GM18909 (cell line): ENCODE results near the gene ZNF91.
"Not testable (repeated sequence)": the region's sequence is repeated elsewhere in the genome, so short reads cannot be mapped to it uniquely, and the experiment has no call there.

Experiments
- ATAC-seq: cut with Tn5 transposase; IDR thresholded peaks from one replicate; pipeline ENCODE4 v1.9.1; 2021; ENCODE audit warnings: mild to moderate bottlenecking; ENCODE audit not compliant: unreplicated experiment, poor library complexity

ZNF91 gene

DNA sequence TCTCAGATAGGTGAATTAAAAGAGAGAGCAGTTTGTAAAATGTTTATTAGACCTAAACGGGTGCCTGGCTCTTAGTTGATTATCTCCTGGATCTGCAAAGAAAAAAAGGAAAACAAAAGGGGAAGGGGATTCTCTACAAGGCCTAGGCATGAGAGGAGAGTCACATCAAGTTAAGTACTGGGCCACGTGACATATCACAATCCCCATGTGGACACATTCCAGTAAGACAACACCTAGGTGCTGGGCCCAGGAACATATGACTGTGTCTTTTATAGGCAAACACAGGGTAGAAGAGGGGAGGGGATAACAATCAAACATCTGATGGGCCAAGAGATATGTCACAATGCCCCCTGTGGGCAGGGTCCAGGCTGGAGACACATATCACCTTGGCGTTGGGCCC lies 4.2 kb upstream of the ZNF91 start:
- no peak for ATAC-seq

DNA sequence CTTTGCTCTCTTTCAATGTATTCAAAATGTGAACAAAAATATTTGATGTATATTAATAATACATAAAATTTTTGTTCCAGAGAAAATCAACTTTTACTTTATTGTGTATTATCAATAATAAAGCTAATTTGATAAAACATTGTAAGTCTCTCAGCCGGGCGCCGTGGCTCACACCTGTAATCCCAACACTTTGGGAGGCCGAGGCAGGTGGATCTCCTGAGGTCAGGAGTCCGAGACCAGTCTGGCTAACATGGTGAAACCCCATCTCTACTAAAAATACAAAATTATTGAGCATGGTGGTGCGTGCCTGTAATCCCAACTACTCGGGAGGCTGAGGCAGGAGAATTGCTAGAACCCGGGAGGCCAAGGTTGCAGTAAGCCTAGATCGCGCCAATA lies 449 bp upstream of the ZNF91 start:
- not testable (repeated sequence) for ATAC-seq

DNA sequence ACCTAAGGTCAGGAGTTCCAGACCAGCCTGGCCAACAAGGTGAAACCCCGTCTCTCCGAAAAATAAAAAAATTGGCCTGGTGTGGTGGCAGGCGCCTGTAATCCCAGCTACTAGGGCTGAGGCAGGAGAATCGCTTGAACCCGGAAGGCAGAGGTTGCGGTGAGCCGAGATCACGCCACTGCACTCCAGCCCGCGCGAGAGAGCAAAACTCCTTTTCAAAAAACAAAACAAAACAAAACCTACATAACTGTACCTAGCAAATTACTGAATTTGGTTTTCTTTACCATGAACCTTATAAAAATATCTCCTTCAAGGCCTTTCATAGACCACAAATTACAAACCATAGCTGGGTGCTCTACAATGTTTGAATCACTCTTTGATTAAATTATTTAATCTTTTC lies 760 bp downstream of the ZNF91 start:
- ATAC-seq = no peak

DNA sequence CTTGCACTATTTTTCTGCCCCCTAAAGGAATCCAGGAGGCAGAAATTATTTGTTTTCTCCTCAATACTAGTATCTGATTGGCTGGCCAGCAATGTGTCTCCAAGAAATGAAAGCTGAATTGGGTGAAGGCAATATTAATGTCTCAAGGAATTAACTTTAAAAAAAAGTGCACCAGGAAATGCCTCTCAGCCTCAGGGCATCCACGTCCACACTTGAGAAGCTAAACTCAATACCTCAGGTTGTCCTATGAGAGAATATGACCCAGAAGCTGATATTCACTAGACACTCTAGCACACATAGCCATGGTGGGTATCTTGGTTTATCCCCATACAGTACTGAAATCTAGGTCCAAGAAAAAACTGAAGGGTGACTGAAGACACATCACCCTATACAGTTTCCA lies 2.1 kb downstream of the ZNF91 start:
- no peak for ATAC-seq

DNA sequence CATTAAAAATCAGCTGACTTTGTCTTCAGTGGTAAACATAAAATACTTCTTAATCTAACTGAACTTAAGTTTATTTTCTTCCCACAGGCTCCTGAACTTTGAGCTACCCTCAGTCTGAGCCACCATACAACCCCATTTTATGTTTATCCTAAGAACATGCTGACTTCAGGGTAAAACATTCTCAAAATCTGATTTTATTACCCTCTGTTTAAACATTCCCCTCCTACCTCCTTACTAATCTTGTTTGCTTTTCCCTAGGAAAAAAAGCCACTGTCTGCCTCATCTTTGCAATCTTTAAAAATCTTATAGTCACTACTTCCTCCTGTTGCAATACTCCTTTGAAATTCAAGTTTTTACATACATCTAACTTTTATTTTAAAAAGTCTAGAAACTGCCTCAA lies 4.0 kb downstream of the ZNF91 start:
- no peak for ATAC-seq

DNA sequence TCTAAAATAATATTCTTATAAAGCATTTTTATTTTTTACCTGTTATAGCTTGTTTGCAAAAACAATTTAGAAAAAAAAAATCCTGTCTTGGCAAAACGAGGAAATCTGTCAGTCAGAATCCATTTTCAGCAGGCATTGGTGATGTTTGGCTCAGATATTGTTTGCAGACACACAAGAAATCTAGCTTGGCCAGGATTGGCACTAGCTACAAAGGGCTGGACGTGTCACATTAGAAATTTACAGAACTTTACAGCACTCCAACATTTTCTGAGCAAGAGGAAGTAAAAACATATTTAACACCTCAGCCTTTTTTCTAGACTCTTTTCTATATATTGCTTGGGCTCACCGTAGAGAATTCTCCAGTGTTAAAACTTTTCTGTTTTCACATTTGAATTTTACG lies 9.9 kb downstream of the ZNF91 start:
- no peak for ATAC-seq

DNA sequence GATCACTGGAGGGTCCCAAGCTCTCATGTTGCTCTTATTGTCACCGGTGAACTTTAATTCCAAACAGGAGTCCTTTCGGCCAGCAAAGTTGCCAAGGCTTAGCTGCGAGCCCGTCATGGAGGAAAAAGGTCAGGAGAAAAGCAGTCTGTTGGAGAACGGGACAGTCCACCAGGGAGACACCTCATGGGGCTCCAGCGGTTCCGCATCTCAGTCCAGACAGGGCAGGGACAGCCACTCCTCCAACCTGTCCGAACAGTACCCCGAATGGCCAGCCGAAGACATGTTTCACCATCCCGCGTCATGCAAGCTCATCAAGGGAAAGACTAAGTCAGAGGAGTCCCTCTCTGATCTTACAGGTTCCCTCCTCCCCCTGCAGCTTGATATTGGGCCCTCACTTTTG lies 10.4 kb downstream of the ZNF91 start:
- ATAC-seq = no peak

DNA sequence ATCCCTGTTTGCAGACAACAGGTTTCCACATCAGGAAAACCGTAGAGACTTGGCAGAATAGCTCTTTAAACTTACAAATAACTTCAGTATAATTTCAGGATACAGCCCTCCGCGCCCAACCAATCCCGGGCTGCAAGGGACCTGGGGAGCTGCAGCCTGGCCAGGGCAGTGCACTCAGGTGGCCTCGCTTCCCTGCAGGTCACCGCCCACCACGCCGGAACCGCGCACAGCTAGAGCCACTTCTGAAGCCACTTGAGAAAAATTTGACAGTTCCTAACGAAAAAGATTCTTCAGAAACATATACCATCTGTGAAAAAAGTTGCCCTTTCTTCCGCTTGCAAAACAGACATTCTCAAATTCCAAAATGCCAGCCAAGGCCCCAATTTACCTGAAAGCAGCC lies 11.1 kb downstream of the ZNF91 start:
- ATAC-seq = no peak

DNA sequence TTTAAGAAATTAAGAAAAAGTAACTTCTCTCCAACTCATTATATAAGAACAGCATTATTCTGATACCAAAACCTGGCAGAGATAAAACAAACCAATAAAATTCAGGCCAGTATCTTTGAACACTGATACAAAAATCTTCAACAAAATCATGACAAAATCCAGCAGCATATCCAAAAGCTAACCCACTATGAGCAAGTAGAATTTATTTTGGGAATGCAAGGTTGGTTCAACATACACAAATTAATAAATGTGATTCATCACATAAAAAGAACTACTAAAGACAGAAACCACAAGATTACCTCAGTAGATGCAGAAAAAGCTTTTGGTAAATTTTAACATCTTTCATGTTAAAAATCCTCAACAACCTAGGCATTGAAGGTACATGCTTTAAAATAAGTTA lies 12.3 kb downstream of the ZNF91 start:
- no peak for ATAC-seq

DNA sequence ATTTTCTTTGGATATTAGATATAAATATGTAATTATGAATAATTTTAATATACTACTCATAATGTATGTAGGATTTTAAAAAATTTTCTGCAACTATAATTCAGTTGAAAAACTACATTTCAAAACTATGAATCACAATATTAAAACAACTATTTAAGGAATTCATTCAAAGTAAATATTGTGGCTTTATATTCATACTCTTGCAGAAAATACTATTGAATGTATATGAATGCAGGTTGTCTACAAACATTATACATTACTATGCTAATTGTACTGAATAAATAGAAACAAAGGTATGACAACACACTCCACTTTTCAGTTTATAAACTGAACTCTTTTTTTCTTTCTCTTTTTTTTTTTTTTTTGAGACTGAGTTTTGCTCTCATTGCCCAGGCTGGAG lies 14.2 kb downstream of the ZNF91 start:
- ATAC-seq = no peak

DNA sequence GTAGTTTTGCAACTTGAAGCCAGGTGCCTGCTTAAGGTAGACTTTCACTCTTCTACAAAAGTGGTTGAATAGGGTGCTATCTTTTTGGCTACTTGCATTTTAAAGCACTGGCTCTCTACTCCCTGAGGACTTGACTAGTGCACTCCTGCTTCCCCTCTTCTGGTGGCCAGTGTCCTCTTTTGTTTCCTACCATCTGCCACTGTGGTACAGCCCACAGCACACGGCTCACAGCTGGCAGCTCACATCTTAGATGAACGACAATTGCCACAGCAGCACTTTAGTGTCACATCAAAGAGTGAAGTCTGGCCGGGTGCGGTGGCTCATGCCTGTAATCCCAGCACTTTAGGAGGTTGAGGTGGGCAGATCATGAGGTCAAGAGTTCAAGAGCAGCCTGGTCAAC lies 15.6 kb downstream of the ZNF91 start:
- ATAC-seq = not testable (repeated sequence)

DNA sequence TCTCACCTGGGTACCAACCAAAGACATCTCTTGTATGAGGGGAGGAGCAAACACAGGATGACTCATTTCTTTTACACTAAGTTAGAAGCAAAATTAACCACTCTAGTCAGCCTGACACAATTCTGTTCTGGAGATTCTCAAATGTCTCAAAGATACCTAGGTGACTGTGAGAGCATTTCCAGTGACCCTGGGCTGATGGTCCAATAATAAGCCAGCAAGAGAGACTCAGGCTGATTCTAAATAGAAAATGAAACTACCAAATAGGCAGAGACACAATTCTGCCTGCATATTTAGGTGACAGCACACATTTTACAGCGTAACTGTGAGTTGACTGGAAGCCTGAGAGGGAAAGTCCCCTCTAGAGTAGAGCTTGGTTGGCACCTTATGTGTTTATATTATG lies 16.3 kb downstream of the ZNF91 start:
- no peak for ATAC-seq

DNA sequence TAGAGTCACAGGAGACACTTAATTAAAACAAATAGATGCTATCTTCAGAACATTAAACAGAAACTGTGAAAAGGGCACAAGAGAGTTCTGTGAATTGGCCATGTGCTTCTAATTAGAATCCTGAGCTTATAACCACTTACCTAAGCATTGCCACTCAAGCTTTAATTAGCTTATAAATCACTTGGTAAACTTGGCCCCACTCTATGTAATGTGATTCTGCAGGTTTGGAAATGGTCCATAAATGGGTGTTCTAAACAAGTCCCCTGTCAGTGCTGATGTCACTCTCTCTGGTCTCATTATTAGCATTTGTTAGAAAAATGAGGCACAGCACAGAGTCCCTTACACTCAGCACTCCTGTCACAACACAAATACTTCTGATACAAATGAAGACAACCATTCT lies 18.0 kb downstream of the ZNF91 start:
- no peak for ATAC-seq

DNA sequence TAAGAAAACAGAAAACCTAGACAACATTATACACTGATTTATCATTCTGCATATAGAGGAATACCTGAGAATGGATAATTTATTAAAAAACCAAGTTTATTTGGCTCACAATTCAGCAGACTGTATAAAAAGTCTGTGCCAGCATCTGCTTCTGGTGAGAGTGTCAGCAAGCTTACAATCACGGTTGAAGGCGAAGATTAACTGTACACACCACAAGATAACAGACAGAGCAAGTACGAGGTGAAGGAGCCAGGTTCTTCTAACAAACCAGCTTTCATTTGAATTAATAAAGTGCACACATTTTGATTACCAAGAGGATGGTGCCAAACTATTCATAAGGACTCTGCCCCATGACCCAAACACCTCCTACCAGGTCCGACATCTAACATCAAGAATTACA lies 28.8 kb downstream of the ZNF91 start:
- ATAC-seq = no peak

DNA sequence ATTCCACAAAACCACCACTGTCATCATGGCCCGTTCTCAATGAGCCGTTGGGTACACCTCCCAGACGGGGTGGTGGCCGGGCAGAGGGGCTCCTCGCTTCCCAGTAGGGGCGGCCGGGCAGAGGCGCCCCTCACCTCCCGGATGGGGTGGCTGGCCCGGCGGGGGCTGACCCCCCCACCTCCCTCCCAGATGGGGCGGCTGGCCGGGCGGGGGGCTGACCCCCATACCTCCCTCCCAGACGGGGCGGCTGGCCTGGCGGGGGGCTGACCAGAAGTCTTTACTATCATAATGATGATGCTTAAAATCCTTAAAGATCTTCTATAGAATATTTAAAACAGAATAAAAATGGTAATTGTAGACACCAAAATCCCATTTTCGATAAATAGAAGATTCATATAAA lies 29.2 kb downstream of the ZNF91 start:
- not testable (repeated sequence) for ATAC-seq

DNA sequence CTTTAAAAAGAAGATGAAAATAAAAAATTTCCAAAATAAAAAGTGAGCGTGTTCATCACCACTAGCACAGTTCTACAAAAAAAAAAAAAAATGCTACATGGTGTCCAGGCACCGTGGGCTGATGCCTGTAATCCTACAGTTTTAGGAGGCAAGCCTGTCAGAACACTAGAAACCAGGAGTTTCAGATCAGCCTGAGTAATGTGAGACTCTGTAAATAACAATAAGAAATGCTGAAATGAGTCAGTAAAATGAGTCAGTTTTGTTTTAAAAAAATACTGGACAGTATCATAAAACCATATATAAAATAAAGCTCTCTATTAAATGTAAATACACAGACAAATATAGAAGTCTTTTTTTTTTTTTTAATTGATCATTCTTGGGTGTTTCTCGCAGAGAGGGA lies 30.0 kb downstream of the ZNF91 start:
- ATAC-seq = no peak

DNA sequence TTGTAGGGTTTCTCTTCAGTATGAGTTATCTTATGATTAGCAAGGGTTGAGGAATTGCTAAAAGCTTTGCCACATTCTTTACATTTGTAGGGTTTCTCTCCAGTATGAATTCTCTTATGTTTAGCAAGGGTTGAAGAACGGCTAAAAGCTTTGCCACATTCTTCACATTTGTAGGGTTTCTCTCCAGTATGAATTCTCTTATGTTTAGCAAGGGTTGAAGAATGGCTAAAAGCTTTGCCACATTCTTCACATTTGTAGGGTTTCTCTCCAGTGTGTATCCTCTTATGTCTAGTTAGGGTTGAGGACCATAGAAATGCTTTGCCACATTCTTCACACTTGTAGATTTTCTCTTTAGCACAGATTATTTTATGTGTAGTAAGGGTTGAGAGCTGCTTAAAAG lies 33.4 kb downstream of the ZNF91 start:
- not testable (repeated sequence) for ATAC-seq

DNA sequence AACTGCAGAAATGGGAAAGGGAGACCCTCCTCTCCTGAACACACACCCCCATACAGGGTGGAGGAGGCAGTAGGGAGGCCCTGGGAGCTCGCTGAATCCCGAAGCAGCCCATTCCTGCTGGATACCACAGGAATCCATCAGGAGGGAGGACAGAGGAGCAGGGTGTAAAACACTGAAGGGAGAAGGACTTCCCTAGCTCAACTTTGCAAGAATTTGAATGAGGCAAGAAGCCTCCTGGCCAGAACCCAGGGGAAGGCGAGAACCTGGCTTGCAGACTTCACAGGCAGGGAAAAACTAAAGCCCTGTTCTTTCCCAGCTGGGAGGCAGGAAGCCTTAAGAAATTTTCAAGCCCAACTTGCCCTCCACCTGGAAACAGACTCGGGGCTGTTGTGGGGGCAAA lies 43.5 kb downstream of the ZNF91 start:
- ATAC-seq = no peak

DNA sequence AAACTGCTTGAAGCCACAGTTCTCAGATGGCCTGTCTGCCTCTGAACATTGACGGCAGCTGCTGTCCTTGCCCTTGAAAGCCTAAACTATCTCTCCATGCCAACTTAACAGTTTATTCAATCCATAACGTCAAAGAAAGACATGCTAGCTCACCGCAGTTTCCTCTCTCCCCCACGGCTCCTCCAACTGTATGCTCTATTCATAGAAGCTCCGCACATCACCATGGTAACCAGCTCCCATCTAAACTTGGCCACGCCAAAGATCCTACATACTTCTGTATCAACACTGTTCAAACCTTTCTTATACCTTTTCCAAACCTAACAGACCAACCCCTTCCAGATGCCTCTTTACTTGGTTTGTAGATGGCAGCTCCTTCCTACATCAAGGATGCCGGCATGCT lies 48.6 kb downstream of the ZNF91 start:
- ATAC-seq = no peak

DNA sequence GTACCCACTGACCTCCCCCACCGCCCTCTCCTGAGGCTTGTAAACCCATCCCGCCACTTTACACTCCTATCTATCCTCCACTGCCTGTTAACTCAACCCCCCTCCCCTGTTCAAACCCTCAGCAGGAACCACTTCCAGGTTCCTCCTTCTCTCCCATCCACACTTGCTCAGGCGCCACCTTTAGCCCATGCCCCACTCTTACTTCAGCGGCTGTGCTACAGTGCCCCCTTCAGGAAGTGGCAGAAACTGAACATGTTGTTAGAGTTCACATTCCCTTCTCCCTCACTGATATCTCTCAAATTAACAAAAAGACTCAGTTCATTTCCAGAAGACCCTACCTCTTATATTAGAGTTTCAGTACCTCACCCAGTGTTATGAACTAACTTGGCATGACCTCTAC lies 49.4 kb downstream of the ZNF91 start:
- ATAC-seq = no peak

DNA sequence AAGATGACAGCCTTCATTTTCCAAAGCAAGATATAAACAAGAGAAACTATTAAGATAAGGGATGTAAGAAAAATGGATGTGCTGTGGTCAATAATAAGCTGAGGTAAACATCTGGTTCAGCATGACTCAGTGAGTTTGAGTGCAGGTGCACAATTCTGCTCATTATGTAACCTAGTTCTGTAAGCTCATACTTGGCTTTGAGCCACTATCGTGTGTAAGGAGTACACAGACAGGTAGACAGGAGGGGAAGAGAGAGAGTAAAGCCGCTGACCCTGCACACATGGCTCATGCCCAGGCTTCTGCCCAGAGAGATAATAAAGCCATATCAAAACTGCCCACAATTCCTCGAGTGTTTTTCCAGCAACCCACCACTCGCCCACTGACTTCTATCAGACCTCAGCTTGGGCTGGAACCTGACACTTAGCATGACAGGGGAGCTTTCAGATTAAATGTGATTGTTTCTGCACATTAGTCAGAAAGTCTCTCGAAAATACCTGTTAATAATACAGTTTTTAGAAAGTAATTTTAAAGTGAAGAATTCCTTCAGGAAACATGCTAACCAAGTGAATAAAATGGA lies 51.7 kb downstream of the ZNF91 start:
- no peak for ATAC-seq

DNA sequence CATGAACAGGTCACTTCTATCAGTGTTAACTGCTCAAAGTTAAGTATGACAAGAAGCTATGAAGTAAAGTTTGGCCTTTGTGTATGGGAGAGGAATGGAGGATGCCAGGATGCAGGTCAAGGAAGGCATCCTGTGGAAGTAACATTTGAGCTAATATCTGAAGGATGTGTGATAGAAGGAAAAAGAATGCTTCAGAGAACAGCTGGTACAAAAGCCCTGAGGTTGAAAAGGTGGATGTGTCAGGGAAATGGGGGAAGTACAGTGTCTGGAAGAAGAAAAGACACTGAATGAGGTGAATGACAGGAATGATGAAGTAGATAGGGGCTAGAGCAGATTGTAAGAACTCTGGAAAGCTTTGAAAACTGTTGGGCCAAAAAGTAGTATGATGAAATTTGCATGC lies 67.1 kb downstream of the ZNF91 start:
- no peak for ATAC-seq

DNA sequence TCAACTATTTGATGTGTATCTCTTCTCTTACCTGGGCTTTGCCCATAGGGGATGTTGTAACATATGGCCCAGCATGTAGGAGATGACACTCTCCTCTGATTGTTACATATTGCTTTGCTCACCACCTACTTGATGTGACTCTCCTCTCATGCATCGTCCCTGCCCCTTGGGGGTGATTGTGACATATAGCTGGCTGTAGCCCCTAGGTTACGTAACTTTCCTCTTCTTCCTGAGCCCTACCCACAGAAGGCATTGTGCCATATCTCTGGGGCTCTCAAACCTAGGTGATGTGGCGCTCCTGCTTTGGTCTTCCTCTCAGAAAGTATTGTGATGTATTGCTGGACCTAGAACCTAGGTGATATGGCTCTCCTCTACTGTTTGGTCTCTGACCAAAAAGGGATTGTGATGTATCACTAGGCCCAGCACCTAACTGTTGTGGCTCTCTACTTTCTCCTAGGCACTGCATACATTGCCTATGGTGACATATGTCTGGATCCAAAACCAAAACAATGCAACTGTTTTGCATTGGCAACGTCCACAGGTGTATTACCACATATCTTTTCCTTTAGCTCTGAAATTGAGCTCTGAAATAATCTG lies 73.2 kb downstream of the ZNF91 start:
- no peak for ATAC-seq
